Measurements from ENCODE around the gene ARSI. TPM values are rescaled to one million over a fixed set of nuclear protein-coding genes. Genes with fewer than 3 reads are reported as not detected.

ARSI gene
- polyA plus RNA-seq, 2 donors, result 0.77 to 1.6 TPM

GRCh38 chr5:150320044-150320613, 17.4 kb upstream of the ARSI start:
- WGBS, 2 donors, result 30 to 43% methylated on average over 2 of the region's 2 CpGs
- Histone ChIP-seq H3K27me3 (ENCODE audit: control insufficient read depth in 1 of 2, insufficient read depth in 2 of 2, low read length in 2 of 2) (no peaks in the 10 kb centered on the region), H3K4me3 (ENCODE audit: low read depth in 1 of 2, low read length in 2 of 2) (no peak overlapping the region), H3K4me1 (ENCODE audit: control insufficient read depth in 2 of 2, insufficient read depth in 2 of 2, low read length in 1 of 2) (peaks cover 0 to 17% of the 10 kb centered on the region in 2 donors), H3K27ac (ENCODE audit: low read depth in 2 of 2, low read length in 1 of 2) (peak overlapping the region in 1 of 2 donors; percentile 69), H3K36me3 (ENCODE audit: control insufficient read depth in 2 of 2, insufficient read depth in 2 of 2, low read length in 1 of 2) (no peaks in the 10 kb centered on the region), H3K9me3 (ENCODE audit: control insufficient read depth in 2 of 2, insufficient read depth in 1 of 2, low read depth in 1 of 2, low read length in 1 of 2) (no peaks in the 10 kb centered on the region)

- H3K4me1 ChIP-seq (ENCODE audit: control insufficient read depth in 2 of 2, insufficient read depth in 2 of 2, low read length in 1 of 2), result peaks cover 0 to 17% of the 10 kb centered on the region in 2 donors
- no peaks in the 10 kb centered on the region for H3K9me3 ChIP-seq (ENCODE audit: control insufficient read depth in 2 of 2, insufficient read depth in 1 of 2, low read depth in 1 of 2, low read length in 1 of 2)
- no peak overlapping the region for H3K4me3 ChIP-seq (ENCODE audit: low read depth in 1 of 2, low read length in 2 of 2)
- H3K27me3 ChIP-seq (ENCODE audit: control insufficient read depth in 1 of 2, insufficient read depth in 2 of 2, low read length in 2 of 2), result no peaks in the 10 kb centered on the region
- no peaks in the 10 kb centered on the region for H3K36me3 ChIP-seq (ENCODE audit: control insufficient read depth in 2 of 2, insufficient read depth in 2 of 2, low read length in 1 of 2)
- 92 to 96% methylated on average over 6 of the region's 6 CpGs for WGBS, 2 donors
- peak overlapping the region in 1 of 2 donors; percentile 73 for H3K27ac ChIP-seq (ENCODE audit: low read depth in 2 of 2, low read length in 1 of 2)
These were observed 16.7 kb upstream of the ARSI start for GRCh38 chr5:150319484-150319790.

GRCh38 chr5:150318613-150319483, 16.1 kb upstream of the ARSI start:
- Histone ChIP-seq H3K27ac (ENCODE audit: low read depth in 2 of 2, low read length in 1 of 2) (peak overlapping the region; percentile 11 to 73), H3K4me1 (ENCODE audit: control insufficient read depth in 2 of 2, insufficient read depth in 2 of 2, low read length in 1 of 2) (peaks cover 0 to 17% of the 10 kb centered on the region in 2 donors), H3K4me3 (ENCODE audit: low read depth in 1 of 2, low read length in 2 of 2) (no peak overlapping the region), H3K9me3 (ENCODE audit: control insufficient read depth in 2 of 2, insufficient read depth in 1 of 2, low read depth in 1 of 2, low read length in 1 of 2) (no peaks in the 10 kb centered on the region), H3K27me3 (ENCODE audit: control insufficient read depth in 1 of 2, insufficient read depth in 2 of 2, low read length in 2 of 2) (no peaks in the 10 kb centered on the region), H3K36me3 (ENCODE audit: control insufficient read depth in 2 of 2, insufficient read depth in 2 of 2, low read length in 1 of 2) (no peaks in the 10 kb centered on the region)
- 62 to 71% methylated on average over 9 of the region's 9 CpGs for WGBS, 2 donors

- no peaks in the 10 kb centered on the region for H3K36me3 ChIP-seq (ENCODE audit: control insufficient read depth in 2 of 2, insufficient read depth in 2 of 2, low read length in 1 of 2)
- H3K27ac ChIP-seq (ENCODE audit: low read depth in 2 of 2, low read length in 1 of 2), result peak overlapping the region in 1 of 2 donors; percentile 35
- H3K4me3 ChIP-seq (ENCODE audit: low read depth in 1 of 2, low read length in 2 of 2), result no peak overlapping the region
- H3K4me1 ChIP-seq (ENCODE audit: control insufficient read depth in 2 of 2, insufficient read depth in 2 of 2, low read length in 1 of 2), result peaks cover 0 to 17% of the 10 kb centered on the region in 2 donors
- no peaks in the 10 kb centered on the region for H3K9me3 ChIP-seq (ENCODE audit: control insufficient read depth in 2 of 2, insufficient read depth in 1 of 2, low read depth in 1 of 2, low read length in 1 of 2)
- no peaks in the 10 kb centered on the region for H3K27me3 ChIP-seq (ENCODE audit: control insufficient read depth in 1 of 2, insufficient read depth in 2 of 2, low read length in 2 of 2)
- 73 to 78% methylated on average over 11 of the region's 11 CpGs for WGBS, 2 donors
These were observed 14.6 kb upstream of the ARSI start for GRCh38 chr5:150317048-150318003.

GRCh38 chr5:150316320-150316719, 13.6 kb upstream of the ARSI start:
- H3K27me3 ChIP-seq (ENCODE audit: control insufficient read depth in 1 of 2, insufficient read depth in 2 of 2, low read length in 2 of 2), result no peaks in the 10 kb centered on the region
- H3K4me1 ChIP-seq (ENCODE audit: control insufficient read depth in 2 of 2, insufficient read depth in 2 of 2, low read length in 1 of 2), result peaks cover 0 to 17% of the 10 kb centered on the region in 2 donors
- no peak overlapping the region for H3K4me3 ChIP-seq (ENCODE audit: low read depth in 1 of 2, low read length in 2 of 2)
- 94 to 95% methylated on average over 3 of the region's 3 CpGs for WGBS, 2 donors
- H3K36me3 ChIP-seq (ENCODE audit: control insufficient read depth in 2 of 2, insufficient read depth in 2 of 2, low read length in 1 of 2), result no peaks in the 10 kb centered on the region
- H3K27ac ChIP-seq (ENCODE audit: low read depth in 2 of 2, low read length in 1 of 2), result no peak overlapping the region
- H3K9me3 ChIP-seq (ENCODE audit: control insufficient read depth in 2 of 2, insufficient read depth in 1 of 2, low read depth in 1 of 2, low read length in 1 of 2), result no peaks in the 10 kb centered on the region

GRCh38 chr5:150315245-150315644, 12.5 kb upstream of the ARSI start:
- Histone ChIP-seq H3K4me1 (ENCODE audit: control insufficient read depth in 2 of 2, insufficient read depth in 2 of 2, low read length in 1 of 2) (peaks cover 0 to 14% of the 10 kb centered on the region in 2 donors), H3K9me3 (ENCODE audit: control insufficient read depth in 2 of 2, insufficient read depth in 1 of 2, low read depth in 1 of 2, low read length in 1 of 2) (no peaks in the 10 kb centered on the region), H3K4me3 (ENCODE audit: low read depth in 1 of 2, low read length in 2 of 2) (no peak overlapping the region), H3K36me3 (ENCODE audit: control insufficient read depth in 2 of 2, insufficient read depth in 2 of 2, low read length in 1 of 2) (no peaks in the 10 kb centered on the region), H3K27me3 (ENCODE audit: control insufficient read depth in 1 of 2, insufficient read depth in 2 of 2, low read length in 2 of 2) (no peaks in the 10 kb centered on the region), H3K27ac (ENCODE audit: low read depth in 2 of 2, low read length in 1 of 2) (no peak overlapping the region)
- 91 to 93% methylated on average over 4 of the region's 4 CpGs for WGBS, 2 donors

- WGBS, 2 donors, result 53 to 68% methylated on average over 6 of the region's 6 CpGs
- H3K4me1 ChIP-seq (ENCODE audit: control insufficient read depth in 2 of 2, insufficient read depth in 2 of 2, low read length in 1 of 2), result peaks cover 0 to 10% of the 10 kb centered on the region in 2 donors
- no peak overlapping the region for H3K27ac ChIP-seq (ENCODE audit: low read depth in 2 of 2, low read length in 1 of 2)
- no peak overlapping the region for H3K4me3 ChIP-seq (ENCODE audit: low read depth in 1 of 2, low read length in 2 of 2)
- H3K9me3 ChIP-seq (ENCODE audit: control insufficient read depth in 2 of 2, insufficient read depth in 1 of 2, low read depth in 1 of 2, low read length in 1 of 2), result no peaks in the 10 kb centered on the region
- H3K36me3 ChIP-seq (ENCODE audit: control insufficient read depth in 2 of 2, insufficient read depth in 2 of 2, low read length in 1 of 2), result no peaks in the 10 kb centered on the region
- no peaks in the 10 kb centered on the region for H3K27me3 ChIP-seq (ENCODE audit: control insufficient read depth in 1 of 2, insufficient read depth in 2 of 2, low read length in 2 of 2)
These were observed 11.4 kb upstream of the ARSI start for GRCh38 chr5:150313921-150314716.

- Histone ChIP-seq H3K27me3 (ENCODE audit: control insufficient read depth in 1 of 2, insufficient read depth in 2 of 2, low read length in 2 of 2) (no peaks in the 10 kb centered on the region), H3K4me3 (ENCODE audit: low read depth in 1 of 2, low read length in 2 of 2) (no peak overlapping the region), H3K9me3 (ENCODE audit: control insufficient read depth in 2 of 2, insufficient read depth in 1 of 2, low read depth in 1 of 2, low read length in 1 of 2) (no peaks in the 10 kb centered on the region), H3K27ac (ENCODE audit: low read depth in 2 of 2, low read length in 1 of 2) (no peak overlapping the region), H3K4me1 (ENCODE audit: control insufficient read depth in 2 of 2, insufficient read depth in 2 of 2, low read length in 1 of 2) (peaks cover 0 to 5% of the 10 kb centered on the region in 2 donors), H3K36me3 (ENCODE audit: control insufficient read depth in 2 of 2, insufficient read depth in 2 of 2, low read length in 1 of 2) (no peaks in the 10 kb centered on the region)
- WGBS, 2 donors, result 83 to 87% methylated on average over 6 of the region's 6 CpGs
These were observed 10.8 kb upstream of the ARSI start for GRCh38 chr5:150313501-150313900.

- WGBS, 2 donors, result 90 to 91% methylated on average over 6 of the region's 6 CpGs
- Histone ChIP-seq H3K9me3 (ENCODE audit: control insufficient read depth in 2 of 2, insufficient read depth in 1 of 2, low read depth in 1 of 2, low read length in 1 of 2) (no peaks in the 10 kb centered on the region), H3K36me3 (ENCODE audit: control insufficient read depth in 2 of 2, insufficient read depth in 2 of 2, low read length in 1 of 2) (no peaks in the 10 kb centered on the region), H3K4me3 (ENCODE audit: low read depth in 1 of 2, low read length in 2 of 2) (no peak overlapping the region), H3K27me3 (ENCODE audit: control insufficient read depth in 1 of 2, insufficient read depth in 2 of 2, low read length in 2 of 2) (no peaks in the 10 kb centered on the region), H3K27ac (ENCODE audit: low read depth in 2 of 2, low read length in 1 of 2) (no peak overlapping the region), H3K4me1 (ENCODE audit: control insufficient read depth in 2 of 2, insufficient read depth in 2 of 2, low read length in 1 of 2) (peaks cover 0 to 4% of the 10 kb centered on the region in 2 donors)
These were observed 9.8 kb upstream of the ARSI start for GRCh38 chr5:150312518-150312917.

Measured in esophagus (tissue), 2 donors.